HK-2 (cell line): ENCODE data around the gene DIRAS1.

Experiments used
- DNase-seq: peaks from one replicate; pipeline ENCODE4 v3.0.0-alpha.2; 2018; ENCODE audit not compliant: unreplicated experiment

The DIRAS1 gene

GRCh38 chr19:2720777-2721569 is at the start of gene DIRAS1:
DIRAS1 (minus strand) TSS chr19:2721372; CDS start chr19:2717806, 3,566 bp downstream.
- DNase-seq, result no peak

GRCh38 chr19:2770055-2771013 is 49.2 kb upstream of the DIRAS1 start:
- no peak for DNase-seq

GRCh38 chr19:2769218-2769617 is 48.0 kb upstream of the DIRAS1 start:
- no peak for DNase-seq

- DNase-seq, result no peak
Observed at GRCh38 chr19:2768365-2769132, 47.4 kb upstream of the DIRAS1 start.

- no peak for DNase-seq
Observed at GRCh38 chr19:2767688-2768087, 46.5 kb upstream of the DIRAS1 start.

GRCh38 chr19:2766594-2767372 is 45.6 kb upstream of the DIRAS1 start:
- no peak for DNase-seq

GRCh38 chr19:2765376-2765775 is 44.2 kb upstream of the DIRAS1 start:
- DNase-seq, result no peak

- no peak for DNase-seq
Observed at GRCh38 chr19:2764945-2765344, 43.8 kb upstream of the DIRAS1 start.

- no peak for DNase-seq
Observed at GRCh38 chr19:2763687-2764086, 42.5 kb upstream of the DIRAS1 start.

- no peak for DNase-seq
Observed at GRCh38 chr19:2762783-2763496, 41.8 kb upstream of the DIRAS1 start.

GRCh38 chr19:2761876-2762782 is 41.0 kb upstream of the DIRAS1 start:
- no peak for DNase-seq

GRCh38 chr19:2761309-2761677 is 40.1 kb upstream of the DIRAS1 start:
- no peak for DNase-seq

GRCh38 chr19:2759965-2760364 is 38.8 kb upstream of the DIRAS1 start:
- no peak for DNase-seq

- no peak for DNase-seq
Observed at GRCh38 chr19:2759362-2759761, 38.2 kb upstream of the DIRAS1 start.

GRCh38 chr19:2758601-2759313 is 37.6 kb upstream of the DIRAS1 start:
- DNase-seq, result no peak

- no peak for DNase-seq
Observed at GRCh38 chr19:2756921-2757881, 36.0 kb upstream of the DIRAS1 start.

GRCh38 chr19:2756477-2756876 is 35.3 kb upstream of the DIRAS1 start:
- DNase-seq, result no peak

- no peak for DNase-seq
Observed at GRCh38 chr19:2755811-2756210, 34.6 kb upstream of the DIRAS1 start.
